HG03439 (cell line): Measurements from ENCODE around the gene DOCK1.

Source experiments
- ATAC-seq: cut with Tn5 transposase; IDR thresholded peaks from one replicate; pipeline ENCODE4 v1.9.1; 2021; ENCODE audit warnings: mild to moderate bottlenecking, moderate library complexity; ENCODE audit not compliant: unreplicated experiment

Gene DOCK1

GRCh38 chr10:127071126-127071525 lies 165.9 kb downstream of the DOCK1 start:
- ATAC-seq, result no peak

- no peak for ATAC-seq
These were observed 168.4 kb downstream of the DOCK1 start for GRCh38 chr10:127073666-127074065.

GRCh38 chr10:127079392-127079791 lies 174.2 kb downstream of the DOCK1 start:
- no peak for ATAC-seq

GRCh38 chr10:127080317-127080716 lies 175.1 kb downstream of the DOCK1 start:
- no peak for ATAC-seq

GRCh38 chr10:127081851-127082345 lies 176.7 kb downstream of the DOCK1 start:
- no peak for ATAC-seq

GRCh38 chr10:127082651-127083050 lies 177.4 kb downstream of the DOCK1 start:
- no peak for ATAC-seq

GRCh38 chr10:127085957-127086356 lies 180.7 kb downstream of the DOCK1 start:
- ATAC-seq, result no peak

- ATAC-seq, result no peak
These were observed 183.7 kb downstream of the DOCK1 start for GRCh38 chr10:127088908-127089307.

- ATAC-seq, result no peak
These were observed 184.2 kb downstream of the DOCK1 start for GRCh38 chr10:127089446-127089845.

GRCh38 chr10:127090138-127090537 lies 184.9 kb downstream of the DOCK1 start:
- no peak for ATAC-seq

- ATAC-seq, result no peak
These were observed 186.1 kb downstream of the DOCK1 start for GRCh38 chr10:127091354-127091753.

GRCh38 chr10:127092916-127093315 lies 187.7 kb downstream of the DOCK1 start:
- ATAC-seq, result no peak

- ATAC-seq, result no peak
These were observed 189.8 kb downstream of the DOCK1 start for GRCh38 chr10:127094984-127095383.

GRCh38 chr10:127100983-127101615 lies 195.9 kb downstream of the DOCK1 start:
- no peak for ATAC-seq

GRCh38 chr10:127102176-127102575 lies 196.9 kb downstream of the DOCK1 start:
- ATAC-seq, result no peak

- no peak for ATAC-seq
These were observed 209.9 kb downstream of the DOCK1 start for GRCh38 chr10:127115100-127115499.

- no peak for ATAC-seq
These were observed 211.9 kb downstream of the DOCK1 start for GRCh38 chr10:127117125-127117524.

GRCh38 chr10:127118034-127118433 lies 212.8 kb downstream of the DOCK1 start:
- no peak for ATAC-seq

GRCh38 chr10:127119936-127120335 lies 214.7 kb downstream of the DOCK1 start:
- no peak for ATAC-seq

GRCh38 chr10:127122831-127123230 lies 217.6 kb downstream of the DOCK1 start:
- ATAC-seq, result no peak

- ATAC-seq, result no peak
These were observed 218.4 kb downstream of the DOCK1 start for GRCh38 chr10:127123626-127124025.

- no peak for ATAC-seq
These were observed 220.1 kb downstream of the DOCK1 start for GRCh38 chr10:127125331-127125730.

GRCh38 chr10:127127822-127128221 lies 222.6 kb downstream of the DOCK1 start:
- ATAC-seq, result no peak
